ENCODE data around the gene KRT85. TPM values are rescaled to one million over a fixed set of nuclear protein-coding genes. Genes with fewer than 3 reads are reported as not detected.

Gene KRT85
- polyA plus RNA-seq, 4 donors, result 0.12 TPM; not detected in 3

DNA sequence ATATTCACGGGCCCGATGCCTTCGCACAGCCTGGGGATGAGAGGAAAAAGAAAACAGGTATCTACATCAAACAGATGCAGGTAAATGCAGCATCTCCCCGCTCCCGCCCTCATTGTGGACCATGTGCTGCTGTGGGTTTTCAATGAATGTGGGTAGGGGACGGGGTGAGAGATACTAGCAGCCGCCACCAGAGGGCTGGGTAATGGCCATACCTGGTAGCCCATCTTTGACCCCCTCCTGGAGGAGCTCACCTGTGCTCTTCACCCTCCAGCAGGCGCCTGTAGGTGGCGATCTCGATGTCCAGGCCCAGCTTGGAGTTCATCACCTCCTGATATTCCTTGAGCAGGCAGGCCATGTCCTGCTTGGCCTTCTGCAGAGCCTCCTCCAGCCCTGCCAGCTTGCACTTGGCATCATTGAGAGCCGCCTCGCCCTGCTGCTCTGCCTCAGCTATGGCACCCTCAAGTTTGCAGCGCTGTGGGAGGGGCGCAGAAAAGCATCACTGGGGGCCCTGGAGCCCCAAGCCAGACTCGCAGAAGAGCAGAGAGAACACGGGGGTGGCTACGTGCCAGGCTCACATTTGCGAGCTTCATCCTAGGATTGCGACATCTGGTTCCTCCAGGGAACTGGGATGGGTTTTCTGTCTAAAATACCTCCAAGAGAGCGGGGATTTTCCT lies 28.6 kb upstream of the KRT85 start:
- no peak for DNase-seq (ENCODE audit: low read depth in 4 of 4, low spot score in 3 of 4)

DNA sequence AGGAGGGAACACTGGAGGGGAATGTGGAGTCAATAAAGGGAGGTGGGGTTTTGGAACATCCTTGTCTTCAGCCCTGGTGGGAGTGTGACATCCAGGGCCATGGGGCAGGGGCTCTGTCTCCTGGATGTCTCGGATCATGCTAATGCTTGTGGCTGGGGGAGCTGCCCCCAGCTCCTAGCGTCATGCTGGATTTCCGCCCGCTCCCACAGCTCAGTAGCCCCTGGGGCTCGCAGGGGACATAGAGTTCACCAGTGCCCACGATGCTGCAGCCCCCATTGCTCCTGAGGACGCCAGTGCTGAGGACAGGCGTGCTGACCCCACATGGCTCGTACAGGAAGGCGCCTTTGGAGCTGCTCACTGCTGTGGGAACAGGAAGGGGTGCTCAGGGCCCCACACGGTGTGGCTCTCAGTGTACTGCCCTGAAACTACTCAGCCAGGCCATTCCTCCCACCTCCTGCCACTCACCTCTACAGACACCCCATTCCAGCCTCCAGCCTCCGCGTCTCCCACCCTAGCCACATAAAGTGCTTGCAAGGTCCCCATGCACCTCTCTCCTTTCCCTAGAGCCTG lies 27.6 kb upstream of the KRT85 start:
- no peak for DNase-seq (ENCODE audit: low read depth in 4 of 4, low spot score in 3 of 4)

DNA sequence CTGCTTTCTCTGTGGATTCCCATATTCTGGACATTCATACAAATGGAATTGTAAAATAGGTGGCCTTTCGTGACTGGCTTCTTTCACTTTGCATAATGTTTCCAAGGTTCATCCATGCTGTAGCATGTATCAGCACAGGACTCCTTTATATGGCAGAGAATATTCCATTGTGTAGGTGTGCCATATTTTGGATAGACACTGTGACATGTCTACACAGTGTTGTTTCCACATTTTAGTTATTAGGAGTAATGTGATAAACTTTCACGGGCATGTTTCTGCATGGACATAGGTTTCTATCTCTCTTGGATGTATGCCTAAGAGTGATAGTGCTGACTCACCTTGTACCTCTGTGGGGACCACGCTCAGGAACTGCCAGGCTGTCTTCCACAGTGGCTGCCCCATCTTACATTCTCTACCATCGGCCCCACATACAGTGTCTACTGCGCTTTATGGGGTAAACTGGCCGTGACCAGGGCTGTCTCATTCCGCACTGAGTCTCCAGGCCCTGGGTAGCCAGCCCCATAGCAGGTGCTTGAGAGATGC lies 25.3 kb upstream of the KRT85 start:
- DNase-seq (ENCODE audit: low read depth in 4 of 4, low spot score in 3 of 4), result no peak

DNA sequence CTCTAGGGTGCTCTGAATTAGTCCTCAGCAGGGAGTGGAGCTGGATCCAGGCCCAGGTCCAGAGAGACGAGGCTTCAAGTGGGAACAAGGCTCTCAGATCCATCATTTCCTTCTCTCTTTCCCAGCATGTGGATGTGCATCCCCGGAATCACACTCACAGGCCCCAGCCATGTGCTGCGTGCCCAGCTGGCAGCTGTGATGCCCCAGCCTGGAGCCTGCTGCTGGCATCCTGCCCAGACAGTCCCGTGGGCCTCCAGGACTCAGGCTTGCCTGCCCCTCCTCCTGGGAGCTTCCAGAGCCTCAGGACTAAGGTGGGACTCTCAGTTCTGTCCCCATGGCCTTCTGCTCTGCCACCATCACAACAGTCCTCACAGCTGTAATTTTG lies 24.3 kb upstream of the KRT85 start:
- DNase-seq (ENCODE audit: low read depth in 4 of 4, low spot score in 3 of 4), result no peak

DNA sequence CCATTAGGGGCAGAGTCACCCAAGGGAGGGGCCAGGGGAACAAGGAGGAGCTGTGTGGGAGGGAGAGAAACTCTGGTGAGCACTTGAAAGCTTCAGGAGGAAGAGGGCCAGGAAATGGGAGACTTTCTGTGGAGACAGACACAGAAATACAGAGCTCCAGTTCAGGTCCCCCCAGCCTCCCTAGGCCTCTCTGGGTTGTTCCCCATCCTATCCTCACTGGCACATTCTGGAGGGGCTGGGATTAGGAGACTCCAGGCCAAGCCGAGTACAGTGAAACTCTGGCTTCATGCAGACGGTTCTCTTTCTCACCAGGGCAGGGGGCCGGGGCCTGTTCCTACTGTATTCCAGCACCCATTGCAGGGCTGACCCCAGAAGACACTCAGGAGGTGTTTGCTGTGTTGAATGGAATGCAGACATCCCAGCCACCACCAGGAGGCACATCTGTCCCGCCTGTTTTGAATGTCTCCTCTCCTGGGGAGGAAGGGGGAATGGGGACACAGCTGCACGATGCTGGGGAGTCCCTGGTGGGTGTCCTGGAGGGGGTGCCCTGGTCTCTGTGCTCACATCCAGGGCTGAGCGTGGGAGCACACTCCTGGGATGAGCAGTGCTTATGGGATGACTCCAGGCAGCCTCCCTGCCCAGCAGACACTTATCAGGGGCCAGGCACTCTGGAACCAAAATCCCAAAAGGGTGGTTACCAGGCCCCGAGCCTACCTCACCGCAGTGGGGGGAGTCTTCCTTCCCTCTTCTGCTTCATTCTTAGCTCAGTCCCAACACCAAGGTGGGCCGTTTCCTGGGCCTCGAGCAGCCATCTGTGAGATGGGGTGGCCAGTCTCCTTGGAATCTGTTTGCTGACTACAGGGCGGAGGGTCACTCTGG lies 23.7 kb upstream of the KRT85 start:
- DNase-seq (ENCODE audit: low read depth in 4 of 4, low spot score in 3 of 4), result no peak

DNA sequence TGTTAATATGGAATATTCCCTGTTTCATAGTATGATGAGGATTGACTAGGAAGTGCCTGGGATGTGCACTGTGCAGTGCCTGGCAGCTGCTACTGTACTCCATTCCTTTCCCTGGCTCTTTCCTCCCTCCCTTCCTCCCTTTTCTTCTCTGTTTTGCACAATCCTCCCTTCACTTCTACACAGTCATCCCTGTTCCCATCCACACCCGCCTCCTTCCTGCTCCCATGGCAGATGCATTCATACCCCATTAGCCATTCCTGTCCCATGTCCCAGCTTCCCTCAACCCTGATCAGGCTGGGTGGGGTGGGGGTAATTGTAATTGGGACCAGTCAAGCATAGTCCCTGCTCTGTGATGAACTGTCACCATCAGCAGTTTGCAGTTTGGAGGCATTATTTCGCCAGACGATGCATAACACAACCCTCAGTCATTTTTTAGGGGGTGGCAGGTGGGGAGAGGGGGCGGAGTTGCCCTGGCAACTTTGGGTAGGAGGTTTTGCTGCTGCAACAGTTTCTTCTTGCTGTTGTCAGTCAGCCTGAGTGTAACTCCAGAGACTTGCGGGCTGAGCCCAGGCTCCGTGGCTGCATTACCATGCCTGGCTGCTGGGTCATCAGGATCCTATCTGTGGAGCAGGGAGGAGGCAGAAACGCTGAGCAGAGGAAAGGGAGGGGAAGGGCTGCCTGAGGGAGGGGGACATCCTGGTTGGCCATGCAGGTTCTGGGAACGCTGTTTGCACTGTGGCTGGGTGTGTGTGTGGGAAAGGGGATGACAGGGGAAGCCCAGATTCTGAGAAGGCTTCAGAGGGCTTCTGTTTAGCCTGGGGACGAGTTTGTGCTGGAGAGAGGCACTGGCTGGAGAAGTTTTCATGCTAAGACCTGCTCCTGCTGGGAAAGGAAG lies 22.3 kb upstream of the KRT85 start:
- no peak for DNase-seq (ENCODE audit: low read depth in 4 of 4, low spot score in 3 of 4)

DNA sequence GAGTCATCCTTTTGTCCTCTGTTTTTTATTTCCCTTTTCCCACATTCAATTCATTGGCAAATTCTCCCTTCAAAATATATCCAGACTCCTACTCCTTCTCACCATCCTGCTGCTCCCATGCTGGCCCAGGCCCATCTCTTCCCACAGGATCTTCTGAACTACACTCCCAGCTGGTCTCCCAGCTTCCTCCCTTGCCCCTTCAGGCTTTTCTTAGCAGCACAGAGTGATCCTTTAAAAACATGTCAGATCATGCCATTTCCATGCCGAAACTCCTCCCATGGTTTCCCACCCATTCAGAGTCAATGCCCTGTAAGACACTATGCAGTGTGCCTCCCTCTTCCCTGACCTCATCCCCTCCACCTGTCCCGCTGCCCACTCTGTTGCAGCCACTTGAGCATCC lies 20.6 kb upstream of the KRT85 start:
- no peak for DNase-seq (ENCODE audit: low read depth in 4 of 4, low spot score in 3 of 4)

DNA sequence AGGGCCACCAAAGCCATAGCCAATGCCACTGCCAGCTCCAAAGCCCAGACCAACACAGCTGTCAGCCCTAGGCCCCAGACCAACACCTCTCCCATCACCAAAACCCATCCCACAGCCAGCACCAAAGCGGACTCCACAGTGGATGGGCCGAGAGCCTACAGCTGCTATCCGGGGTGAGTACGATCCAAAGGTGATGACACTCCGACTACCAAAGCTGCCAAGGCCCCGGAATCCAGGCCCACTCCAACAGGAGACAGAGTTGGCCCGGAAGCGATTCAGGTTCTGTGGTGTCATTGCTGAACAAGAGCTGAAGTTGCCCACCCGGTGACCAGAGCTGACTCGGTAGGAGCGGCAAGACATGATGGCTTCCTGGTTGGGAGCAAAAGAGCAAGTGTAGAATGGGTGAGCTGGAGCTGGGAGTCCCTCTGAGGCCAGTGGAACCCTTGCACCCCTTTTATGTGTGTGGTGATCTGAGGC lies 18.0 kb upstream of the KRT85 start, which contains the start of gene KRT84:
Gene KRT84 (minus strand): TSS at position 427 of the 477 bp plus-strand sequence. CDS start 67 bp downstream, at position 360.
- no peak for DNase-seq (ENCODE audit: low read depth in 4 of 4, low spot score in 3 of 4)

DNA sequence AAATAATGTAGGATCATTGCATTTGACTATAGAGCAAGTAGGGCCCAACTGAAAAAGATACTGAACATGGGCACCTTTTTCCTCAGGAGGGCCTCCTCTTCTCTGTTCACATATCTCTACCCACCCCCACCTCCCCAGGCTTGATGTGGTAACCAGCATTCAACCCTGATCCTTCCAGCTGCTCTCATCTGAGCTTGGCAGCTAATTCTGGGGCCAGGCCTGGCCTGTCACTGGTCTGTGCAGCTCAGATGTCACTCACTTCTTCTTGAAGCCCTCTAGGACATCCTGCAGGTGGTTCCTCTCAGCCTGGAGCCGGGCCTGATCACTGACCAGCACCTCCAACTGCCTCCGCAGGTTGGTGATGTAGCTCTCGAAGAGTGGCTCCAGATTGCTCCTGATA lies 16.1 kb upstream of the KRT85 start:
- no peak for DNase-seq (ENCODE audit: low read depth in 4 of 4, low spot score in 3 of 4)

DNA sequence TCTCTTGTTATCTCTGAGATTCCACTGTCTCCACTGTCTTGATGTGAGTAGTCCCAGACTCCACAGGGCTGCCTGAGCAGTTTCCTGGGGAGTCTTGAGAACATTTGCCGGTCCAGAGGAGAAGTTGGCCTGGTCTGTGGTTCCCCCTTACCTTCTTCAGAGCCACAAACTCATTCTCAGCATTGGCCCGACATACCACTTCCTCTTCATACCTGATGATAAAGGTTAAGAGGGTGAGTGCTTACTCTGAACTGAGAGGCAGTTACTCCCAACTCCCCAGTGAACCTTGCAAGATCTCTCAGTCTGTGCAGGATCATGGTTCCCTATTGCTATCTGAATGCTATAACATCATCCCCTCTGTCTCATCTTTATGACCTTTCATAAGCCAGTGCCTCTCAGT lies 15.6 kb upstream of the KRT85 start:
- no peak for DNase-seq (ENCODE audit: low read depth in 4 of 4, low spot score in 3 of 4)

DNA sequence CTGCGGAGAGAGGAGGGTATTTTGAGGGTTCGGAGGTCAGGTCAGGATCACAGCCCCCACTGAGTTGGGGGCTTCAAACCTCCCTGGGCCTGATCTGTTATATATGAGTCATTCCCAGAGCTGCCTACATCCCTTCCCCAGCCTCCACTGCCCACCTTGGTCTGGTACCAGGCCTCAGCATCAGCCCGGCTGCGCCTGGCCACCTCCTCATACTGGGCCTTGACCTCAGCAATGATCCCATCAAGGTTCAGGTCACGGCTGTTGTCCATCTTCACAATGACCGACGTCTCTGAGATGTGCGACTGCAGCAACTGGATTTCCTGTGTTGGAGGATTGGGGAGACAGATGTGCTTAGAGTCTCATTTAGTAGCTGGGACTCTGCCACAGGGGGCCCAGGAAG lies 13.9 kb upstream of the KRT85 start:
- DNase-seq (ENCODE audit: low read depth in 4 of 4, low spot score in 3 of 4), result no peak

DNA sequence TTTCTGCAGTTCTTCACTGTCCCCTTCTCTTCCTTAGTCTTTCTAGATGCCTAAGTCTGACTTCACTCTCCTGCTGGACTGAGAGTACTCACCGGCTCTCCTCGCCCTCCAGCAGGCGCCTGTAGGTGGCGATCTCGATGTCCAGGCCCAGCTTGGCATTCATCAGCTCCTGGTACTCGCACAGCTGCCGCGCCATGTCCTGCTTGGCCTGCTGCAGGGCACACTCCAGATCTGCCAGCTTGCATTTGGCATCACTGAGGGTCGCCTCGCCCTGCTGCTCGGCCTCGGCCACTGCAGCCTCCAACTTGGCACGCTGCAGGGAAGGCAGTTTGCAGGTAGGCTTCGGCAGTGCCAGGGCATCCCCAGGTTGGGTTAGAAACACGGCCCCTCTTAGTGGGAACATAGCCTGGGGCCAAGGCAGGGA lies 13.0 kb upstream of the KRT85 start:
- DNase-seq (ENCODE audit: low read depth in 4 of 4, low spot score in 3 of 4), result no peak

DNA sequence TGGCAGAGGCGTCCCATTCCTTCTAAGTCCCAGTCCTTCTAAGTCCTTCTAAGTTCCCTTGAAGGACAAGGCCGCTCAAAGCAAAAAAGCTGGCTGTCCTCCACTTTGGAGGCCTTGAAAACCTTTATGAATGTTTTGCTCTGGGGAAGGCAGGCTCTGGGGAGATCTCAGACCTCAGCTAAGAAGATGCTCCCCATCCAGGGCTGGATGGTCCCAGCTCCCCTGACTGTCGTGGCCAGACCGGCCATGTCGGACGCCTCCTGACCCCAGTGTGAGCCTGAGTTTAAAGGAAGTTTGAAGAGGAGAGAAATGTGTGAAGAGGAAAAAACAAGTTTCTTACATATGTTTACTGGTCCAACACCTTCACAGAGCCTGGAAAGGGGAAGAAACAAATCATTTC lies 12.3 kb upstream of the KRT85 start:
- no peak for DNase-seq (ENCODE audit: low read depth in 4 of 4, low spot score in 3 of 4)

DNA sequence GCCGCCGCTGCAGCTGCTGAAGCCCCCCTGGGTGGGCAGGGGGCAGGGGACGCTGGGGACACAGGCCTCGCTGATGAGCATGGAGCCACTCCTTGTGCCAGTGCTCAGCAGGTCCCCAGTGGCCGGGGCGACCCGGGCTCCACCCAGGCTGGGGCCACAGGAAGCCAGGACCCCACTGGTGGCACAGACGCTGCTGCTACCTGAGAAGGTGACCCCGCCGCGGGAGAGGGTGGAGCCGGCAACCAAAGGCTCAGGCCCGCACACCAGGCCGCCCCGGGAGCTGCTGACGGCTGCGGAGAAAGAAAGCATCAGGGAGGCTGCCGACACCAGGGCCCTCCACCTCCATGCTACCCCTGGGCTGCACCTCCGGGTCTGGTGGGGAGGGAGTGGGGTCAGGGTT lies 10.8 kb upstream of the KRT85 start:
- no peak for DNase-seq (ENCODE audit: low read depth in 4 of 4, low spot score in 3 of 4)

DNA sequence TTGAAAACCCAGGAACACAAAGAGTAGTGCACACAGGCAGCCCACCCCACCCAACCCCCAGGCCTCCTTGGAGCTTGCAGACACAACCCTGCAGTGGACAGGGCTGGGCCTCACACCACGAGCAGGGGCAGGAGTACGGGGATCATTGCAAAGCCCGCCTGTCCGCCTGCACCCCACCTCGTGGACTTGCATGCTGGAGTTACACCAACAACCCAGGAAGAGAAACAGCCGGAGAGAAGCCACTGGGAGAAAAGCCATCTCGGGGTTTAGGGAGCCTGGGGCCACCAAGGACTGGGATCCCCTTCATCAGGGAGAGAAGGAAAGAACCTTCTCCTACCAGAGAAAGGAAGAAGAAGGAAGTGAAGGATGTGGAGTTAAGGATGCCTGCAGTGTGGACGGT lies 10.0 kb upstream of the KRT85 start:
- no peak for DNase-seq (ENCODE audit: low read depth in 4 of 4, low spot score in 3 of 4)

DNA sequence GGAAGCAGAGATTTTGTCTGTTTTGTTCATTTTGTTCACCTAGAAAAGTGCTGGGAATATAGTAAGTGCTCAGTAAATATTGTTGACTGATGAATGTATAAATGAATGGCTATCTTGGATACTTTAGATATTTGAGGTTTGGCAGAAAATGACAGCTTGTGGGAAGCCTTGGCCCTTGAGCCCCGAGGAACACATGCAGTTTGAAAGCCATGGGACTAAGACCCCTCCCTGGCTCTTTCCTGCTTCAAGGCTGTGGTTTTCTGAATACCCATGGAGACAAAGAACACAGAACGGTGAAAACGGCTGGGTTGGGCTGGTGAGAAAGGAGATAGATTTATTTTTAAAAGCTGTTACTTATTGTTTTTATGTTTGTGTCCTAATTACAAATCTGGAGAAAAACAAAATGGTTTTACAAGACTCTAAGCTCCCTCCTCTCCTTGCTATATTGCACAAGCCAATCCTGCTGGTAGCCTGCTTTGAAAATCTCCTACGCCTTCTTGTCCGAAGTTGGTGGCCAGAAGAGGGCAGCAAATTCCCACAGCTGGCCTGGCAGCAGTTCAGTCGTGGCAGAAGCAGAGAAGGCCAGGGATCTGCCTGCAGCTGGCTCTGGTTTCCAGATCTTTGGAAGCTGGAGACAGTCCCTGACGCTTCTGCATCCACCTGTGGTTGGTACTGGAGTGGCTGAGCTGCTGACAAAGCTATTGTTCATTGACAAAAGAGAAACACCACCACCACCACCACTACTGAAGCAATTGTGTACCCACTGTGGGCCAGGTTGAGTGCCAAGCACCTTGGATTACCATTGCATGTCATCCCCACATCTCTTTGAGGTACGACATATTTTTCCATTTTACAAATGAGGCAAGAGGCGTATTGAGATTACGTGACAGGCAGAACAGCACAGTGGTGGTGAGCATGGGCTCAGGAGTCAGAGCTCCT lies 5.2 kb upstream of the KRT85 start:
- DNase-seq (ENCODE audit: low read depth in 4 of 4, low spot score in 3 of 4), result peak; percentile 58 to 69 (median 62)

DNA sequence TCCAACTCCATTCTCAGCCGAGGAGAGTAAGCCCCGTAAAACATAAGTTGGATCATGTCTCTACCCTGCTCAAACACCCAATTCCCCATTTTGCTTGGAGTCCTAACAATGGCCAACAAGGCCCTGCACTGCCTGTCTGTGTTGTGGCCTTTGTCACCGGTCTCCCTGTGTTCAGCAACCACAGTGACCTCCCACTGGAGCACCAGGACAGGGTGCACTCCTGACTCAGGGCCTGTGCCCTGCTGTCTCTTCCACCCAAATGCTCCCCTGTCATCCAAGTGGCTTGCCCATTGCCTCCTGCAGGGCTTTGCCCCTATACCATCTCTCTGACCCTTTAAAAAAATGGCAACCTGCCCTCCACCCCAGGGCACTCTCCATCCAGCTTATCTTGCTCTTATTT lies 4.4 kb upstream of the KRT85 start:
- DNase-seq (ENCODE audit: low read depth in 4 of 4, low spot score in 3 of 4), result no peak

DNA sequence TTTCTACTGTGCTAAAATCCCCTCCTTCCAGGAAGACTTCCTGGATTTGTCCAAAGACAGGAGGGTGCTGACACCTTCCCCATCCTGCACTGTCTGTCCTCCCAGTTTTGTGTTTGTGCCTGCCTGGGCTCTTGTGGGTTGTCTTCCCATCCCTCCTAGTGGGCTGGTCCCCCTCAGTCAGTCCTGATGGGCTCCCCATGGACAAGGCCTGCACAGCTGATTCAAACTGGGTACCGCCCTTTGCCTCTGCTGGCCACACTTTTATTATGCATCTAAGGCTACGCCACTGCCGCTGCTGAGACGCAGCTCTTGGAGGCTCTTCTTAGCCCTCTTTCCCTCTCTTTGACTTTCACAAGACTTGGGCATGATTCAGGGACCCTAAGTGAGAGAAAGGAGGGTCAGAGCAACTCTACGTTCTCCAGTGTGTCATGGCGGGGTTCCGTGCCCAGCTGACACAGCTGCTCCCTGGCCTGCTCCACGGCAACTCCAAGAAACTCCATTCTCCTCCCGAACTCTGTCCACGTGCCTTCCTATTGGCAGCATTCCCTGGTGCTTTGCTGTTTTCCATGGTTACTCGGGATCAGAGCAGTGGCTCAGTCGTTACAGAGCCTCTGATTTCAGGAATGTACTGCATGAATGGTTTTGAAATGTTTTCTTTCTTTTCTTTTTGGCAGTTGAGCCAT lies 3.8 kb upstream of the KRT85 start:
- DNase-seq (ENCODE audit: low read depth in 4 of 4, low spot score in 3 of 4), result peak in 2 of 4 donors; percentile 16 to 20

DNA sequence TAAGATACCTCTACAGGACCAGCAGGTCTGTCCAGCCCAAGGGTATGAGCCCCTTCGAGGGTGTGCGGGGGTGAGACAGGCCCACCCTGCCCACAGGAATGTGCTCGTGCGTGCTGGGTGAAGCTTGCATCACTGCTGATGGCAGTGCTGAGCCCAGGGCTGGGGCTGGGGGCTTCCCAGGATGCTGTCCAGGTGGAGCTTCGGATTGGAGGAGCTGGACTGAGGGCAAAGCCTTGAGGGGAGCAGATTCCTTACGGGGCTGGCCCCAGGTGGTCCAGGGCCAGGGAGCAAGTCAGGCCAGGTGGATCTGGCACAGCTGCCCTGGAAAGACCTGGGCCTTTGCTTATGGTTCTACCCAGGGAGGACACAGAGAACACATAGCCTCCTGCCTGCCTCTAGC lies 2.5 kb upstream of the KRT85 start:
- no peak for DNase-seq (ENCODE audit: low read depth in 4 of 4, low spot score in 3 of 4)
